GM23338 (cell line): ENCODE data around the gene CRYBG1. TPM values are rescaled to one million over a fixed set of nuclear protein-coding genes. Genes with fewer than 3 reads are reported as not detected.

ENCODE experiments used
- ATAC-seq: fragments of 200-7000 bp; cut with Tn5 transposase; 3 replicates; pipeline ENCODE4 v1.9.1; 2020
- DNase-seq: peaks from one replicate; pipeline ENCODE4 v3.0.0-alpha.2; 2015; ENCODE audit warnings: low spot score
- H2AFZ ChIP-seq: fragments of 200-600 bp; sonication (generic); 2 replicates; pipeline ENCODE4 v1.8.0; 2016; ENCODE audit warnings: antibody characterized with exemption, mild to moderate bottlenecking, moderate library complexity
- H3F3A ChIP-seq: fragments of 200-600 bp; sonication (generic); replicated peaks from 2 replicates; pipeline ENCODE4 v1.8.0; 2017; ENCODE audit warnings: antibody characterized with exemption, mixed run types, low read depth
- H3K27ac ChIP-seq: fragments of 200-600 bp; sonication (generic); 2 replicates; pipeline ENCODE4 v1.6.1; 2016; ENCODE audit warnings: low read depth
- H3K27me3 ChIP-seq: fragments of 200-600 bp; sonication (generic); 2 replicates; pipeline ENCODE4 v1.8.0; 2016; ENCODE audit warnings: mild to moderate bottlenecking, mixed run types, moderate library complexity; ENCODE audit not compliant: insufficient read depth
- H3K36me3 ChIP-seq: fragments of 200-600 bp; sonication (generic); 2 replicates; pipeline ENCODE4 v1.8.0; 2016; ENCODE audit warnings: mild to moderate bottlenecking; ENCODE audit not compliant: insufficient read depth
- H3K4me1 ChIP-seq: fragments of 200-600 bp; sonication (generic); 2 replicates; pipeline ENCODE4 v1.8.0; 2016; ENCODE audit warnings: mild to moderate bottlenecking, moderate library complexity; ENCODE audit not compliant: insufficient read depth
- H3K4me2 ChIP-seq: fragments of 200-600 bp; sonication (generic); 2 replicates; pipeline ENCODE4 v1.7.1; 2017; ENCODE audit warnings: mixed run types
- H3K4me3 ChIP-seq: fragments of 200-600 bp; sonication (generic); 2 replicates; pipeline ENCODE4 v1.6.1; 2016; ENCODE audit warnings: mixed run types
- H3K79me2 ChIP-seq: fragments of 200-600 bp; sonication (generic); replicated peaks from 2 replicates; pipeline ENCODE4 v1.8.0; 2017; ENCODE audit warnings: mild to moderate bottlenecking; ENCODE audit not compliant: insufficient read depth
- H3K9me2 ChIP-seq: fragments of 200-600 bp; sonication (generic); 2 replicates; pipeline ENCODE4 v1.8.0; 2017; ENCODE audit not compliant: insufficient read depth
- H4K20me1 ChIP-seq: fragments of 200-600 bp; sonication (generic); replicated peaks from 2 replicates; pipeline ENCODE4 v1.8.0; 2017; ENCODE audit warnings: mild to moderate bottlenecking; ENCODE audit not compliant: insufficient read depth
- H3K27ac Mint-ChIP-seq: 2 replicates; pipeline ENCODE4 v1.8.0; 2020; ENCODE audit warnings: inconsistent platforms, mild to moderate bottlenecking, moderate library complexity, mixed read lengths
- H3K27me3 Mint-ChIP-seq: 3 replicates; pipeline ENCODE4 v1.8.0; 2022; ENCODE audit warnings: low read depth, mild to moderate bottlenecking, moderate library complexity, mixed read lengths, inconsistent platforms; ENCODE audit not compliant: insufficient read depth, poor library complexity
- H3K36me3 Mint-ChIP-seq: 3 replicates; pipeline ENCODE4 v1.8.0; 2021; ENCODE audit warnings: low read depth, mild to moderate bottlenecking, inconsistent platforms, moderate library complexity, mixed read lengths
- H3K4me1 Mint-ChIP-seq: 3 replicates; pipeline ENCODE4 v1.8.0; 2020; ENCODE audit warnings: mild to moderate bottlenecking, inconsistent platforms, mixed read lengths
- H3K4me3 Mint-ChIP-seq: 3 replicates; pipeline ENCODE4 v1.8.0; 2021; ENCODE audit warnings: moderate library complexity, mild to moderate bottlenecking, inconsistent platforms, mixed read lengths
- H3K9me3 Mint-ChIP-seq: 3 replicates; pipeline ENCODE4 v1.8.0; 2020; ENCODE audit warnings: moderate library complexity, mild to moderate bottlenecking, inconsistent platforms, mixed read lengths
- CREB1 ChIP-seq: fragments of 250-450 bp; sonication (Bioruptor Pico); IDR thresholded peaks from 2 replicates; pipeline ENCODE4 v1.5.0; 2020; ENCODE audit warnings: low read depth, mild to moderate bottlenecking, moderate library complexity
- EZH2 ChIP-seq: fragments of 200-600 bp; sonication (generic); IDR thresholded peaks from one replicate; pipeline ENCODE4 v1.8.0; 2017; ENCODE audit warnings: antibody characterized with exemption, mild to moderate bottlenecking, low read depth; ENCODE audit not compliant: unreplicated experiment
- EZH2phosphoT487 ChIP-seq: fragments of 200-600 bp; sonication (generic); IDR thresholded peaks from one replicate; pipeline ENCODE4 v1.8.1; 2018; ENCODE audit warnings: antibody characterized with exemption; ENCODE audit not compliant: unreplicated experiment
- JUNB ChIP-seq: IDR thresholded peaks from one replicate; pipeline ENCODE4 v1.6.1; 2016; ENCODE audit warnings: antibody characterized with exemption; ENCODE audit not compliant: unreplicated experiment
- NANOG ChIP-seq: IDR thresholded peaks from 2 replicates; pipeline ENCODE4 v1.6.1; 2016; ENCODE audit warnings: antibody characterized with exemption, borderline replicate concordance
- POLR2AphosphoS5 ChIP-seq: IDR thresholded peaks from 2 replicates; pipeline ENCODE4 v1.6.1; 2016; ENCODE audit warnings: antibody characterized with exemption, low read depth
- STAT1 ChIP-seq: IDR thresholded peaks from one replicate; pipeline ENCODE4 v1.6.1; 2016; ENCODE audit warnings: antibody characterized with exemption; ENCODE audit not compliant: unreplicated experiment
- ZNF114 ChIP-seq: fragments of 250-450 bp; sonication (Bioruptor Pico); IDR thresholded peaks from 2 replicates; pipeline ENCODE4 v1.5.0; 2020; ENCODE audit warnings: mild to moderate bottlenecking, moderate library complexity
- ZNF331 ChIP-seq: fragments of 250-450 bp; sonication (Bioruptor Pico); IDR thresholded peaks from 2 replicates; pipeline ENCODE4 v1.5.0; 2020; ENCODE audit warnings: low read depth, mild to moderate bottlenecking, moderate library complexity
- polyA plus RNA-seq: library from polyadenylated mRNA; unstranded; fragments of >200 nt; fragmentation: Nextera tagmentation; extraction: Ambion mirVana; gene quantifications from 2 replicates; pipeline ENCODE4 v1.2.1, GENCODE V29; 2016
- total RNA-seq: library from RNA; depleted of rRNA; stranded (reverse); fragments of >200 nt; shearing (Covaris generic); gene quantifications from 2 replicates; pipeline ENCODE4 v1.2.3, GENCODE V29; 2014
- TF ChIP-seq, protein P1 (sequence below): fragments of 250-450 bp; sonication (Bioruptor Pico); IDR thresholded peaks from 2 replicates; pipeline ENCODE4 v1.5.0; 2020; ENCODE audit warnings: mild to moderate bottlenecking, moderate library complexity
- TF ChIP-seq, protein P2 (sequence below), 2 experiments: fragments of 200-600 bp in 1 of 2; sonication (generic) in 1 of 2; conservative IDR thresholded peaks; 2 replicates each; pipeline versions ENCODE4 v1.5.1 to v1.6.1; 2016 to 2017; ENCODE audit warnings: antibody characterized with exemption in 2 of 2, low read depth in 2 of 2, mild to moderate bottlenecking in 2 of 2, moderate library complexity in 1 of 2
- TF ChIP-seq, protein P3 (sequence below): IDR thresholded peaks from one replicate; pipeline ENCODE4 v1.6.1; 2018; ENCODE audit warnings: antibody characterized with exemption; ENCODE audit not compliant: unreplicated experiment
- TF ChIP-seq, protein P4 (sequence below): IDR thresholded peaks from 2 replicates; pipeline ENCODE4 v1.6.1; 2016; ENCODE audit warnings: antibody characterized with exemption

Gene CRYBG1
- total and polyA plus RNA-seq, 2 experiments from 2014 or later = 3.7 to 17.2 TPM

DNA sequence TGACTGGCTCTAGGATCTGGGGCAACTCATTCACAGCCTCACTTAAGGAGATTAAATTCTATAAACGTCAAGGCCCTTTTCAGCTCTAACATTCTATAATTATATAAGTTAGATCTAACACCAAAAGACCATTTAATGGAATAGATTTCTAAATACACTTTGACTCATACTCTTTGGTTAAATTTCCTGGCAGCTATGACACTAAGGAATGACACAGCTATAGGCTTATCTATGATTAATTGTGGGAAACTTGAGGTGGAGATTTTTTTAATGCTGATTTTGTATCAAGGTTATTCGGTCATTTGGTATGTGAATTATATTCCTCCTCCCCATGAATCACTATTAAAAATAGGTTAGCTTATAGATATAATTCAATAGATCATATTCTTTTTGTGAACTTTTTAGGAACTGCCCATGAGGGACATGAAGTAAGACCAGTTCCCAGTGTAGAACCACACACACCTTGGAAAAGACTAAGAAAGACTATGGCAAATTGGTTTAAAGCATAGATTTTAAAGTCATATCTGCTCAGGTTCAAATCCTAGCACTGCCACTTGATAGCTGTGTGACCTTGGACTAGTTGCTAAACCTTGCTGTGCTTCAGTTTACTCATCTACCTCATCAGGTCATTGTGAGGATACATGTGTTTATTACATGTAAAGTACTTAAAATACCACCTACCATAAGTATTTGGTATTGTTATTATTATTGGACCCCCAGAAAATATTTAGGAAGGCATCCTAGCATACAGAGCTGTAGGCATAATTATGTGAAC is 116.0 kb downstream of the CRYBG1 start:
- Mint-ChIP-seq H3K36me3 (peaks cover 3% of the 10 kb centered on the region; the same call in 1 of the 3 replicates), H3K27me3 (no peaks in the 10 kb centered on the region), H3K4me3 (no peak overlapping the region), H3K9me3 (no peaks in the 10 kb centered on the region), H3K4me1 (no peaks in the 10 kb centered on the region), H3K27ac (no peak overlapping the region)
- no peak overlapping the region for H3K27ac ChIP-seq
- DNase-seq = no peak
- no peak for ATAC-seq
- H3F3A ChIP-seq = no peaks in the 10 kb centered on the region
- no peaks in the 10 kb centered on the region for H3K27me3 ChIP-seq
- no peaks in the 10 kb centered on the region for H4K20me1 ChIP-seq
- H3K36me3 ChIP-seq = no peaks in the 10 kb centered on the region
- no peak for TF ChIP-seq EZH2
- TF ChIP-seq, protein P1, sequence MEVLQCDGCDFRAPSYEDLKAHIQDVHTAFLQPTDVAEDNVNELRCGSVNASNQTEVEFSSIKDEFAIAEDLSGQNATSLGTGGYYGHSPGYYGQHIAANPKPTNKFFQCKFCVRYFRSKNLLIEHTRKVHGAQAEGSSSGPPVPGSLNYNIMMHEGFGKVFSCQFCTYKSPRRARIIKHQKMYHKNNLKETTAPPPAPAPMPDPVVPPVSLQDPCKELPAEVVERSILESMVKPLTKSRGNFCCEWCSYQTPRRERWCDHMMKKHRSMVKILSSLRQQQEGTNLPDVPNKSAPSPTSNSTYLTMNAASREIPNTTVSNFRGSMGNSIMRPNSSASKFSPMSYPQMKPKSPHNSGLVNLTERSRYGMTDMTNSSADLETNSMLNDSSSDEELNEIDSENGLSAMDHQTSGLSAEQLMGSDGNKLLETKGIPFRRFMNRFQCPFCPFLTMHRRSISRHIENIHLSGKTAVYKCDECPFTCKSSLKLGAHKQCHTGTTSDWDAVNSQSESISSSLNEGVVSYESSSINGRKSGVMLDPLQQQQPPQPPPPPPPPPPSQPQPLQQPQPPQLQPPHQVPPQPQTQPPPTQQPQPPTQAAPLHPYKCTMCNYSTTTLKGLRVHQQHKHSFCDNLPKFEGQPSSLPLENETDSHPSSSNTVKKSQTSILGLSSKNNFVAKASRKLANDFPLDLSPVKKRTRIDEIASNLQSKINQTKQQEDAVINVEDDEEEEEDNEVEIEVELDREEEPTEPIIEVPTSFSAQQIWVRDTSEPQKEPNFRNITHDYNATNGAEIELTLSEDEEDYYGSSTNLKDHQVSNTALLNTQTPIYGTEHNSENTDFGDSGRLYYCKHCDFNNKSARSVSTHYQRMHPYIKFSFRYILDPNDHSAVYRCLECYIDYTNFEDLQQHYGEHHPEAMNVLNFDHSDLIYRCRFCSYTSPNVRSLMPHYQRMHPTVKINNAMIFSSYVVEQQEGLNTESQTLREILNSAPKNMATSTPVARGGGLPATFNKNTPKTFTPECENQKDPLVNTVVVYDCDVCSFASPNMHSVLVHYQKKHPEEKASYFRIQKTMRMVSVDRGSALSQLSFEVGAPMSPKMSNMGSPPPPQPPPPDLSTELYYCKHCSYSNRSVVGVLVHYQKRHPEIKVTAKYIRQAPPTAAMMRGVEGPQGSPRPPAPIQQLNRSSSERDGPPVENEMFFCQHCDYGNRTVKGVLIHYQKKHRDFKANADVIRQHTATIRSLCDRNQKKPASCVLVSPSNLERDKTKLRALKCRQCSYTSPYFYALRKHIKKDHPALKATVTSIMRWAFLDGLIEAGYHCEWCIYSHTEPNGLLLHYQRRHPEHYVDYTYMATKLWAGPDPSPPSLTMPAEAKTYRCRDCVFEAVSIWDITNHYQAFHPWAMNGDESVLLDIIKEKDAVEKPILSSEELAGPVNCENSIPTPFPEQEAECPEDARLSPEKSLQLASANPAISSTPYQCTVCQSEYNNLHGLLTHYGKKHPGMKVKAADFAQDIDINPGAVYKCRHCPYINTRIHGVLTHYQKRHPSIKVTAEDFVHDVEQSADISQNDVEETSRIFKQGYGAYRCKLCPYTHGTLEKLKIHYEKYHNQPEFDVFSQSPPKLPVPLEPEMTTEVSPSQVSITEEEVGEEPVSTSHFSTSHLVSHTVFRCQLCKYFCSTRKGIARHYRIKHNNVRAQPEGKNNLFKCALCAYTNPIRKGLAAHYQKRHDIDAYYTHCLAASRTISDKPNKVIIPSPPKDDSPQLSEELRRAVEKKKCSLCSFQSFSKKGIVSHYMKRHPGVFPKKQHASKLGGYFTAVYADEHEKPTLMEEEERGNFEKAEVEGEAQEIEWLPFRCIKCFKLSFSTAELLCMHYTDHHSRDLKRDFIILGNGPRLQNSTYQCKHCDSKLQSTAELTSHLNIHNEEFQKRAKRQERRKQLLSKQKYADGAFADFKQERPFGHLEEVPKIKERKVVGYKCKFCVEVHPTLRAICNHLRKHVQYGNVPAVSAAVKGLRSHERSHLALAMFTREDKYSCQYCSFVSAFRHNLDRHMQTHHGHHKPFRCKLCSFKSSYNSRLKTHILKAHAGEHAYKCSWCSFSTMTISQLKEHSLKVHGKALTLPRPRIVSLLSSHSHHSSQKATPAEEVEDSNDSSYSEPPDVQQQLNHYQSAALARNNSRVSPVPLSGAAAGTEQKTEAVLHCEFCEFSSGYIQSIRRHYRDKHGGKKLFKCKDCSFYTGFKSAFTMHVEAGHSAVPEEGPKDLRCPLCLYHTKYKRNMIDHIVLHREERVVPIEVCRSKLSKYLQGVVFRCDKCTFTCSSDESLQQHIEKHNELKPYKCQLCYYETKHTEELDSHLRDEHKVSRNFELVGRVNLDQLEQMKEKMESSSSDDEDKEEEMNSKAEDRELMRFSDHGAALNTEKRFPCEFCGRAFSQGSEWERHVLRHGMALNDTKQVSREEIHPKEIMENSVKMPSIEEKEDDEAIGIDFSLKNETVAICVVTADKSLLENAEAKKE (CRISPR knock-in tag) = no peak
- TF ChIP-seq, protein P2, sequence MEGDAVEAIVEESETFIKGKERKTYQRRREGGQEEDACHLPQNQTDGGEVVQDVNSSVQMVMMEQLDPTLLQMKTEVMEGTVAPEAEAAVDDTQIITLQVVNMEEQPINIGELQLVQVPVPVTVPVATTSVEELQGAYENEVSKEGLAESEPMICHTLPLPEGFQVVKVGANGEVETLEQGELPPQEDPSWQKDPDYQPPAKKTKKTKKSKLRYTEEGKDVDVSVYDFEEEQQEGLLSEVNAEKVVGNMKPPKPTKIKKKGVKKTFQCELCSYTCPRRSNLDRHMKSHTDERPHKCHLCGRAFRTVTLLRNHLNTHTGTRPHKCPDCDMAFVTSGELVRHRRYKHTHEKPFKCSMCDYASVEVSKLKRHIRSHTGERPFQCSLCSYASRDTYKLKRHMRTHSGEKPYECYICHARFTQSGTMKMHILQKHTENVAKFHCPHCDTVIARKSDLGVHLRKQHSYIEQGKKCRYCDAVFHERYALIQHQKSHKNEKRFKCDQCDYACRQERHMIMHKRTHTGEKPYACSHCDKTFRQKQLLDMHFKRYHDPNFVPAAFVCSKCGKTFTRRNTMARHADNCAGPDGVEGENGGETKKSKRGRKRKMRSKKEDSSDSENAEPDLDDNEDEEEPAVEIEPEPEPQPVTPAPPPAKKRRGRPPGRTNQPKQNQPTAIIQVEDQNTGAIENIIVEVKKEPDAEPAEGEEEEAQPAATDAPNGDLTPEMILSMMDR (conservative IDR thresholded peaks at IDR 0.05; ENCODE audit: low read depth in 2 of 2) = no peak
- no peak for TF ChIP-seq ZNF331 (CRISPR knock-in tag)
- TF ChIP-seq, protein P3, sequence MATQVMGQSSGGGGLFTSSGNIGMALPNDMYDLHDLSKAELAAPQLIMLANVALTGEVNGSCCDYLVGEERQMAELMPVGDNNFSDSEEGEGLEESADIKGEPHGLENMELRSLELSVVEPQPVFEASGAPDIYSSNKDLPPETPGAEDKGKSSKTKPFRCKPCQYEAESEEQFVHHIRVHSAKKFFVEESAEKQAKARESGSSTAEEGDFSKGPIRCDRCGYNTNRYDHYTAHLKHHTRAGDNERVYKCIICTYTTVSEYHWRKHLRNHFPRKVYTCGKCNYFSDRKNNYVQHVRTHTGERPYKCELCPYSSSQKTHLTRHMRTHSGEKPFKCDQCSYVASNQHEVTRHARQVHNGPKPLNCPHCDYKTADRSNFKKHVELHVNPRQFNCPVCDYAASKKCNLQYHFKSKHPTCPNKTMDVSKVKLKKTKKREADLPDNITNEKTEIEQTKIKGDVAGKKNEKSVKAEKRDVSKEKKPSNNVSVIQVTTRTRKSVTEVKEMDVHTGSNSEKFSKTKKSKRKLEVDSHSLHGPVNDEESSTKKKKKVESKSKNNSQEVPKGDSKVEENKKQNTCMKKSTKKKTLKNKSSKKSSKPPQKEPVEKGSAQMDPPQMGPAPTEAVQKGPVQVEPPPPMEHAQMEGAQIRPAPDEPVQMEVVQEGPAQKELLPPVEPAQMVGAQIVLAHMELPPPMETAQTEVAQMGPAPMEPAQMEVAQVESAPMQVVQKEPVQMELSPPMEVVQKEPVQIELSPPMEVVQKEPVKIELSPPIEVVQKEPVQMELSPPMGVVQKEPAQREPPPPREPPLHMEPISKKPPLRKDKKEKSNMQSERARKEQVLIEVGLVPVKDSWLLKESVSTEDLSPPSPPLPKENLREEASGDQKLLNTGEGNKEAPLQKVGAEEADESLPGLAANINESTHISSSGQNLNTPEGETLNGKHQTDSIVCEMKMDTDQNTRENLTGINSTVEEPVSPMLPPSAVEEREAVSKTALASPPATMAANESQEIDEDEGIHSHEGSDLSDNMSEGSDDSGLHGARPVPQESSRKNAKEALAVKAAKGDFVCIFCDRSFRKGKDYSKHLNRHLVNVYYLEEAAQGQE = no peak
- no peak for TF ChIP-seq POLR2AphosphoS5
- no peak for TF ChIP-seq JUNB
- TF ChIP-seq ZNF114 = no peak
- no peak for TF ChIP-seq NANOG
- TF ChIP-seq EZH2phosphoT487 = no peak
- TF ChIP-seq CREB1 (CRISPR knock-in tag) = no peak
- TF ChIP-seq, protein P4, sequence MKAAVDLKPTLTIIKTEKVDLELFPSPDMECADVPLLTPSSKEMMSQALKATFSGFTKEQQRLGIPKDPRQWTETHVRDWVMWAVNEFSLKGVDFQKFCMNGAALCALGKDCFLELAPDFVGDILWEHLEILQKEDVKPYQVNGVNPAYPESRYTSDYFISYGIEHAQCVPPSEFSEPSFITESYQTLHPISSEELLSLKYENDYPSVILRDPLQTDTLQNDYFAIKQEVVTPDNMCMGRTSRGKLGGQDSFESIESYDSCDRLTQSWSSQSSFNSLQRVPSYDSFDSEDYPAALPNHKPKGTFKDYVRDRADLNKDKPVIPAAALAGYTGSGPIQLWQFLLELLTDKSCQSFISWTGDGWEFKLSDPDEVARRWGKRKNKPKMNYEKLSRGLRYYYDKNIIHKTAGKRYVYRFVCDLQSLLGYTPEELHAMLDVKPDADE = no peak
- TF ChIP-seq STAT1 = no peak
- no peak overlapping the region for H3K4me3 ChIP-seq
- H3K4me2 ChIP-seq = no peak overlapping the region
- no peak overlapping the region for H2AFZ ChIP-seq
- no peaks in the 10 kb centered on the region for H3K9me2 ChIP-seq
- H3K79me2 ChIP-seq = no peaks in the 10 kb centered on the region
- no peaks in the 10 kb centered on the region for H3K4me1 ChIP-seq
